ENCODE measurements around the gene KCNK10. TPM values are rescaled to one million over a fixed set of nuclear protein-coding genes. Genes with fewer than 3 reads are reported as not detected.

Gene KCNK10, protein sequence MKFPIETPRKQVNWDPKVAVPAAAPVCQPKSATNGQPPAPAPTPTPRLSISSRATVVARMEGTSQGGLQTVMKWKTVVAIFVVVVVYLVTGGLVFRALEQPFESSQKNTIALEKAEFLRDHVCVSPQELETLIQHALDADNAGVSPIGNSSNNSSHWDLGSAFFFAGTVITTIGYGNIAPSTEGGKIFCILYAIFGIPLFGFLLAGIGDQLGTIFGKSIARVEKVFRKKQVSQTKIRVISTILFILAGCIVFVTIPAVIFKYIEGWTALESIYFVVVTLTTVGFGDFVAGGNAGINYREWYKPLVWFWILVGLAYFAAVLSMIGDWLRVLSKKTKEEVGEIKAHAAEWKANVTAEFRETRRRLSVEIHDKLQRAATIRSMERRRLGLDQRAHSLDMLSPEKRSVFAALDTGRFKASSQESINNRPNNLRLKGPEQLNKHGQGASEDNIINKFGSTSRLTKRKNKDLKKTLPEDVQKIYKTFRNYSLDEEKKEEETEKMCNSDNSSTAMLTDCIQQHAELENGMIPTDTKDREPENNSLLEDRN
- total RNA-seq = 0.04 TPM
- under 1 TPM in 4 of 8 donors, not detected in 4; 0.01 to 0.23 (median 0.03) TPM for polyA plus RNA-seq (ENCODE audit: insufficient read depth in 1 of 8, insufficient read length in 8 of 8, low replicate concordance in 1 of 8)
- long read RNA-seq, donor 1 = 0 reads
- long read RNA-seq, donor 2 = 0 reads
- long read RNA-seq, donor 3 = 0 reads
- long read RNA-seq, donor 4 = 0 reads
- long read RNA-seq, donor 5 = 0 reads
- long read RNA-seq, donor 6 = 0 reads
- long read RNA-seq, donor 7 = 0 reads
- long read RNA-seq, donor 8 = 0 reads
- long read RNA-seq, donor 9 = 0 reads
- long read RNA-seq, donor 10 = 0 reads
- long read RNA-seq, donor 11 = 0 reads

DNA sequence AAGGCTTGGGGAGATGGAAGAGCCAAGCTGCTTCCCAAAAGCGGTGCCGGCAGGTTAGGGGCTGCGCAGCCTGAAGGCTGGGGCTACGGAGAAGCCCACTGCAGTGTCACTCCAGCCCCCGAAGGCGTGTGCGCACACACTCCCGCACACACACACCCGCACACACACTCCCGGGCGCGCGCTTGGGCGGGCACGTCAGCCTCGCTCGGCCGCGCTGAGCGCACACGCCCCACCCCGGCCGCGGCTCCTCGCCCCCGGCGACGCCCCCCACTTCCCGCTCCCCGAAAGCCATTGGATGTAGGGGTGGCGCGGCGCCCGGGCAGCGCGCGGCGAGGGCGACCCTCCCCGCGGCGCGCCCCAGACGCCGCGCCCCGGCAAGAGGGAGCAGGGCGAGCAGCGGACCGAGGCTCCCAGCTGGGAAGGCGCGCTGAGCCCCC lies at the start of gene KCNK10:
Gene KCNK10, minus strand, starts transcription at position 184 of the 437 bp plus-strand sequence. CDS start 471 bp downstream, outside the sequence.
- Histone ChIP-seq H3K36me3 (ENCODE audit: control insufficient read depth, insufficient read depth, low read length) (no peaks in the 10 kb centered on the region), H3K27ac (ENCODE audit: low read length) (no peak within 1 kb of the TSS), H3K27me3 (ENCODE audit: control insufficient read depth, insufficient read depth, low read length) (peaks cover 65% of the 10 kb centered on the region), H3K4me1 (ENCODE audit: control insufficient read depth, insufficient read depth, low read length) (peaks cover 19% of the 10 kb centered on the region), H3K9me3 (replicated peaks; ENCODE audit: control insufficient read depth, low read depth, low read length) (no peaks in the 10 kb centered on the region), H3K4me3 (ENCODE audit: low read length) (peak within 1 kb of the TSS; percentile 38)
- no peak for DNase-seq
- WGBS (ENCODE audit: insufficient coverage) = under 1% methylated on average over 52 of the region's 52 CpGs

DNA sequence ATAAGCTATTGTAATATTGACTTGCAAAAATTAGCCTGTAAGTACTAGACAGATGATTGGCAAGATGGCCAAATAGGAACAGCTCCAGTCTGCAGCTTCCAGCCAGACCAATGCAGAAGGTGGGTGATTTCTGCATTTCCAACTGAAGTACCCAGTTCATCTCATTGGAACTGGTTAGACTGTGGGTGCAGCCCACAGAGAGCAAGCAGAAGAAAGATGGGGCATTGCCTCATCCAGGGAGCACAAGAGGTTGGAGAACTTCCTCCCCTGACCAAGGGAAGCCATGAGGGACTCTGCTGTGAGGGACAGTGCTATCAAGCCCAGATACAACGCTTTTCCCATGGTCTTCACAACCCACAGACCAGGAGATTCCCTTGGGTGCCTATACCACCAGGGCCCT lies 46.4 kb upstream of the KCNK10 start:
- Histone ChIP-seq H3K27me3 (ENCODE audit: control insufficient read depth, insufficient read depth, low read length) (no peaks in the 10 kb centered on the region), H3K4me3 (ENCODE audit: low read length) (no peak overlapping the region), H3K36me3 (ENCODE audit: control insufficient read depth, insufficient read depth, low read length) (no peaks in the 10 kb centered on the region), H3K4me1 (ENCODE audit: control insufficient read depth, insufficient read depth, low read length) (no peaks in the 10 kb centered on the region), H3K9me3 (replicated peaks; ENCODE audit: control insufficient read depth, low read depth, low read length) (peaks cover under 1% of the 10 kb centered on the region), H3K27ac (ENCODE audit: low read length) (no peak overlapping the region)
- 80% methylated on average over 1 of the region's 1 CpG for WGBS (ENCODE audit: insufficient coverage)
- no peak for DNase-seq

DNA sequence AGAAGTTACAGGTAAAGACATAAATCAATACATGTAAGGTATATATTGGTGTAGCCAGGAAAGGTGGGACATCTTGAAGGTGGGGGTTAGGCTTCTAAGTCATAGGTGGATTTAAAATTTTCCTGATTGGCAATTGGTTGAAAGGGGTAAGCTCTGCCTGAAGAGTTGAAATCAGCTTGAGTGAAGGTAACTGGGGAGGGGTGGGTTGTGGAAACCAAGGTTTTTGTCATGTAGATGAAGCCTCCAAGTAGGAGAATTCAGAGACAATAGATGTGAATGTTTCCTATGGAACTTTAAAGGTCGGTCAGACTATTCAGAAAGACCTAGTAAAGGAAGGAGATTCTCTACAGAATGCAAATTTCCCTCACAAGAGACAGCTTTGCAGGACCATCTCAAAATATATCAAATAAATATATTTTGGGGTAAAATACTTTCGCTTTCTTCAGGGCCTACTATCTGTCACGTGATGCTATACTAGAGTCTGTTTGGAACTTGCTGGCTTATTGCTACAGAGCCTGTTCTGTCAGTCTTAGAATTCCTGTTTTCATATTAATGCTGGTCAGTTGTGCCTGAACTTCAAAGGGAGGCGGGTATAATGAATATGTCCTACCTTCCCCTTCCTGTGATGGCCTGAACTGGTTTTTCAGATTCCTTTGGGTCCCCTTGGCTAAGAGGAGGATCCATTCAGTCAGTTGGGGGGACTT lies 41.8 kb upstream of the KCNK10 start:
- Histone ChIP-seq H3K27me3 (ENCODE audit: control insufficient read depth, insufficient read depth, low read length) (no peaks in the 10 kb centered on the region), H3K36me3 (ENCODE audit: control insufficient read depth, insufficient read depth, low read length) (no peaks in the 10 kb centered on the region), H3K9me3 (replicated peaks; ENCODE audit: control insufficient read depth, low read depth, low read length) (no peaks in the 10 kb centered on the region), H3K4me1 (ENCODE audit: control insufficient read depth, insufficient read depth, low read length) (no peaks in the 10 kb centered on the region), H3K27ac (ENCODE audit: low read length) (no peak overlapping the region), H3K4me3 (ENCODE audit: low read length) (no peak overlapping the region)
- DNase-seq = no peak
- WGBS (ENCODE audit: insufficient coverage) = no CpG with 5 or more reads among the region's 4 CpGs

DNA sequence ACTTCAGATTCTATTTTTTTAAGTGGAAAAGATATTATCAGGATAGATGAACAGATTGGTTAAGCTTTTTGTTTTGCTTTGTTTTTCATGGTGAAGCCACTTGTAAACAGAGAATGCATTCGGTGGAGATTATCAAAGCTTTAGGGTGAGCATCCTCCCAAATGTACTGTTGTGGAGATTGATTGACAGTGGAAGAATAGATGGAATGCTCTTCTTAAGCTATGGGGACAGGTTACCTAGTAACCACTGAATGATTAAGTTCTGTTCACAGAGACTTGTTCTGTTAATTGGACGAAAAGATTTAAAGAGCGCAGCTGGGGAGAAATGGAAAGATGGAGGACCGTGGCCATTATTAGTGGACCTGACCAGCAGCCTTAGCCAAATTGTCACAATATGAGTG lies 40.6 kb upstream of the KCNK10 start:
- H3K36me3 ChIP-seq (ENCODE audit: control insufficient read depth, insufficient read depth, low read length) = no peaks in the 10 kb centered on the region
- no peak overlapping the region for H3K4me3 ChIP-seq (ENCODE audit: low read length)
- DNase-seq = no peak
- H3K4me1 ChIP-seq (ENCODE audit: control insufficient read depth, insufficient read depth, low read length) = no peaks in the 10 kb centered on the region
- H3K9me3 ChIP-seq (replicated peaks; ENCODE audit: control insufficient read depth, low read depth, low read length) = no peaks in the 10 kb centered on the region
- no peak overlapping the region for H3K27ac ChIP-seq (ENCODE audit: low read length)
- no peaks in the 10 kb centered on the region for H3K27me3 ChIP-seq (ENCODE audit: control insufficient read depth, insufficient read depth, low read length)
- 47% methylated on average over 2 of the region's 4 CpGs for WGBS (ENCODE audit: insufficient coverage)

DNA sequence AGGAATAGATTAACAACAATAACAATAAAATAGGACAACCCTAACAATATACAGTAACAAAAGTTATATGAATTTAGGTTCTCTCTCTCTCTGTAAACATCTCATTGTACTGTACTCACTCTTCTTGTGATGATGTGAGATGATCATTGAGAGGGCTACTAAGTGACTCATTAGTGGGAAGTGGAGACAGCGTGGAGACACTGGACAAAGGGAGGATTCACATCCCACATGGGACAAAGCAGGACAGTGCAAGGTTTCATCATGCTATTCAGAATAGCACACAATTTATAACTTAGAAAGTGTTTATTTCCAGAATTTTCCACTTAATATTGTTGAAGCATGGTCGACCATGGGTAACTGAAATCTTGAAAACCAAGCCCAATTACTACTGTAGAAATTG lies 36.4 kb upstream of the KCNK10 start:
- WGBS (ENCODE audit: insufficient coverage) = no CpG with 5 or more reads among the region's 2 CpGs
- H3K4me3 ChIP-seq (ENCODE audit: low read length) = no peak overlapping the region
- H3K27me3 ChIP-seq (ENCODE audit: control insufficient read depth, insufficient read depth, low read length) = no peaks in the 10 kb centered on the region
- no peak overlapping the region for H3K27ac ChIP-seq (ENCODE audit: low read length)
- no peaks in the 10 kb centered on the region for H3K9me3 ChIP-seq (replicated peaks; ENCODE audit: control insufficient read depth, low read depth, low read length)
- DNase-seq = no peak
- H3K4me1 ChIP-seq (ENCODE audit: control insufficient read depth, insufficient read depth, low read length) = no peaks in the 10 kb centered on the region
- no peaks in the 10 kb centered on the region for H3K36me3 ChIP-seq (ENCODE audit: control insufficient read depth, insufficient read depth, low read length)

DNA sequence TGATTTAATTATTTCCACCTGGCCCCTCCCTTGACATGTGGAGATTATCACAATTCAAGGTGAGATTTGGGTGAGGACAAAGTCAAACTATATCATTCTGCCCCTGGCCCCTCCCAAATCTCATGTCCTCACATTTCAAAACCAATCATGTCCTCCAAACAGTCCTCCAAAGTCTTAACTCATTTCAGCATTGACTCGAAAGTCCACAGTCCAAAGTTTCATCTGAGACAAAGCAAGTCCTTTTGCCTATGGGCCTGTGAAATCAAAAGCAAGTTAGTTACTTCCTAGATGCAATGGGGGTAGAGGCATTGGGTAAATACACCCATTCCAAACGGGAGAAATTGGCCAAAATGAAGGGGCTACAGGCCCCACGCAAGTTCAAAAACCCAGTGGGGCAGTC lies 31.3 kb upstream of the KCNK10 start:
- no peak for DNase-seq
- Histone ChIP-seq H3K4me1 (ENCODE audit: control insufficient read depth, insufficient read depth, low read length) (no peaks in the 10 kb centered on the region), H3K9me3 (replicated peaks; ENCODE audit: control insufficient read depth, low read depth, low read length) (no peaks in the 10 kb centered on the region), H3K4me3 (ENCODE audit: low read length) (no peak overlapping the region), H3K36me3 (ENCODE audit: control insufficient read depth, insufficient read depth, low read length) (no peaks in the 10 kb centered on the region), H3K27ac (ENCODE audit: low read length) (no peak overlapping the region), H3K27me3 (ENCODE audit: control insufficient read depth, insufficient read depth, low read length) (no peaks in the 10 kb centered on the region)
- 82% methylated on average over 2 of the region's 3 CpGs for WGBS (ENCODE audit: insufficient coverage)

DNA sequence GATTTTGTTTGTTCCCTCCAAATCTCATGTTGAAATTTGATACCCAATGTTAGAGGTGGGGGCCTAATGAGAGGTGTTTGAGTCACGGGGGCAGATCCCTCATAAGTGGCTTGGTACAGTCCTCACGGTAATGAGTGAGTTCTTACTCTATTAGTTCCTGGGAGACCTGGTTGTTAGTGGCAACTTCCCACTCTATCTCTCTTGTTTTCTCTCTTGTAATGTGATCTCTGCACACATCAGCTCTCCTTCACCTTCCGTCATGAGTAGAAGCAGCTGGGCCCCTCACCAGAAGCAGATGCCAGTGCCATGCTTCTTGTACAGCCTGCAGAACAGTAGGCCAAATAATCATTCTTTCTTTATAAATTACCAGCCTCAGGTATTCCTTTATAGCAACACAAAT lies 29.6 kb upstream of the KCNK10 start:
- DNase-seq = peak; percentile 1
- H3K4me3 ChIP-seq (ENCODE audit: low read length) = no peak overlapping the region
- 14% methylated on average over 2 of the region's 3 CpGs for WGBS (ENCODE audit: insufficient coverage)
- H3K9me3 ChIP-seq (replicated peaks; ENCODE audit: control insufficient read depth, low read depth, low read length) = no peaks in the 10 kb centered on the region
- no peaks in the 10 kb centered on the region for H3K27me3 ChIP-seq (ENCODE audit: control insufficient read depth, insufficient read depth, low read length)
- H3K36me3 ChIP-seq (ENCODE audit: control insufficient read depth, insufficient read depth, low read length) = no peaks in the 10 kb centered on the region
- H3K4me1 ChIP-seq (ENCODE audit: control insufficient read depth, insufficient read depth, low read length) = no peaks in the 10 kb centered on the region
- peak overlapping the region; percentile 35 for H3K27ac ChIP-seq (ENCODE audit: low read length)

DNA sequence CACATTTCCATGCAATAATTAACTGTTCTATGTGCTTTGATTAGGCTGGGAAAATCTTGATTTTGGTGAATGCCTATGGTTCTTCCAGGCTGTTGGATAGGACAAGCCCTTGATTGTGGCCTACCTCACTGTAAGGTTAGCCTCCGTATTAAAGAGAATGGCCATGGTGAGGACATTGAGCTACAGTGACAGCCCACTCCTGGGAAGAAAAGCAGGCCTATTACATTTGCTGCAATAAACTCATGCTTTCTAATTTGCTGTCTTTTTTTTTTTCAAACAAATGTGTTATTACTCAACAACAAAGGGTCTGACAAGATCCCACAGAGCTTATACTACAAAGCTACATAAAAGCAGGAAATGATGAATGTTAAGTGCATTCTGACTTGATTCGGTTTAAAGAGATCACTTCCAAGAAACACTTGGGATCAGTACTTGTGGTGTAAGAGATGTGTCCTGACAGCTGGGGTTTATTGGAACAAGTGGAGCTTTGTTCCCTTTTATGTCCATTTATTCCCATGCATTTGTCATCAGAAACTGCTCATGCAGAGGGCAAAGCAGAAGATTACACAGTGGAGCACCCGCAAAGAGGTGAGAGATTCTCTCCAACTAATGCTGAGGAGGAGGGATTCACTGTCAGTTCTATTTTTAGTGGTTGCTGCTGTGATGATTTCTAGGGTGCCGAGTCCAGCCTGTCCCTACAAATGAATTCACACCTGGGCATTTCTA lies 29.1 kb upstream of the KCNK10 start:
- WGBS (ENCODE audit: insufficient coverage) = no CpG with 5 or more reads among the region's 4 CpGs
- H3K4me3 ChIP-seq (ENCODE audit: low read length) = no peak overlapping the region
- peak overlapping the region; percentile 35 for H3K27ac ChIP-seq (ENCODE audit: low read length)
- no peaks in the 10 kb centered on the region for H3K36me3 ChIP-seq (ENCODE audit: control insufficient read depth, insufficient read depth, low read length)
- peak; percentile 32 for DNase-seq
- no peaks in the 10 kb centered on the region for H3K4me1 ChIP-seq (ENCODE audit: control insufficient read depth, insufficient read depth, low read length)
- no peaks in the 10 kb centered on the region for H3K9me3 ChIP-seq (replicated peaks; ENCODE audit: control insufficient read depth, low read depth, low read length)
- H3K27me3 ChIP-seq (ENCODE audit: control insufficient read depth, insufficient read depth, low read length) = no peaks in the 10 kb centered on the region

DNA sequence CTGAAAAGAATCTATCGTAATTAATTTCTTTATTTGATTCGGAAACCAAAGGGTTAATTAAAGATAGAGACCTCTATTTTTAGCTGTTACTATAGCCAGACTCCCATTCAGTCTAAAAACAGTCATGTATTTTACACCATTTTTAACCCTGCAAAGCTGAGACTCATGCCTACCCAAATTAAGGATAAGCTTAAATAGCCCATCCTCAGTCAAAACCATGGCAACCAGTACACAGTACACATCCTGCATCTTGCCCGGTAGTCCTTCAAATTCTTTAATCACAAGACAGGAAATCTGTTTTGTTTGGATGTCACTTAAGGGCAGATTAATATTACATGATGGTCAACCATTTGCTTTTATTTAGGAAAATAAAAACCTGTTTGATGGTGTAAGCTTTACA lies 25.5 kb upstream of the KCNK10 start:
- H3K4me3 ChIP-seq (ENCODE audit: low read length) = no peak overlapping the region
- no peaks in the 10 kb centered on the region for H3K36me3 ChIP-seq (ENCODE audit: control insufficient read depth, insufficient read depth, low read length)
- no peaks in the 10 kb centered on the region for H3K4me1 ChIP-seq (ENCODE audit: control insufficient read depth, insufficient read depth, low read length)
- H3K9me3 ChIP-seq (replicated peaks; ENCODE audit: control insufficient read depth, low read depth, low read length) = no peaks in the 10 kb centered on the region
- H3K27ac ChIP-seq (ENCODE audit: low read length) = no peak overlapping the region
- peak; percentile 15 for DNase-seq
- no CpG with 5 or more reads among the region's 3 CpGs for WGBS (ENCODE audit: insufficient coverage)
- no peaks in the 10 kb centered on the region for H3K27me3 ChIP-seq (ENCODE audit: control insufficient read depth, insufficient read depth, low read length)
